IMR-90 (cell line): ENCODE measurements around the gene RNF4. TPM values are rescaled to one million over a fixed set of nuclear protein-coding genes. Genes with fewer than 3 reads are reported as not detected.

Experiments used
- ATAC-seq: fragments of 200-7000 bp; cut with Tn5 transposase; 2 replicates; pipeline ENCODE4 v1.9.1; 2020; ENCODE audit warnings: low read depth, mild to moderate bottlenecking, moderate library complexity
- BruUV-seq: library from RNA; stranded (reverse); fragments of 400-500 nt; replicated peaks from 2 replicates; lab custom pipeline; 2021; lab: Mats Ljungman, UMichigan
- CTCF ChIA-PET: fragments of 300-600 bp; formaldehyde crosslinking; extraction: SDS; loops from one replicate; lab custom pipeline; 2021; ENCODE audit warnings: antibody characterized with exemption; lab: Yijun Ruan, JAX
- POLR2A ChIA-PET: fragments of 300-600 bp; sonication (Branson Sonifier 250); formaldehyde crosslinking; loops from one replicate; lab custom pipeline; 2022; ENCODE audit warnings: antibody characterized with exemption; ENCODE audit not compliant: unreplicated experiment; lab: Charles Lee
- DNase-seq: peaks from one replicate; pipeline ENCODE4 v3.0.0; 2013
- H2AFZ ChIP-seq: replicated peaks from 2 replicates; pipeline ENCODE3; 2013; ENCODE audit warnings: low read length, mild to moderate bottlenecking; ENCODE audit not compliant: poor library complexity
- H2AK5ac ChIP-seq: 2 replicates; pipeline ENCODE4 v1.6.1; 2013; ENCODE audit warnings: low read depth, low read length, inconsistent platforms
- H2AK9ac ChIP-seq: replicated peaks from 2 replicates; pipeline ENCODE3; 2013; ENCODE audit warnings: mild to moderate bottlenecking, low read depth, low read length, moderate library complexity; ENCODE audit not compliant: poor library complexity
- H2BK120ac ChIP-seq: 2 replicates; pipeline ENCODE4 v1.6.1; 2013; ENCODE audit warnings: low read depth, low read length, inconsistent platforms
- H2BK15ac ChIP-seq: 3 replicates; pipeline ENCODE4 v1.6.1; 2013; ENCODE audit warnings: low read depth, low read length, inconsistent platforms
- H2BK20ac ChIP-seq: 2 replicates; pipeline ENCODE4 v1.6.1; 2013; ENCODE audit warnings: low read depth, mild to moderate bottlenecking, inconsistent platforms, low read length, moderate library complexity
- H2BK5ac ChIP-seq: 2 replicates; pipeline ENCODE4 v1.6.1; 2013; ENCODE audit warnings: mild to moderate bottlenecking, low read depth, low read length, inconsistent platforms; ENCODE audit not compliant: poor library complexity, severe bottlenecking
- H3K14ac ChIP-seq: replicated peaks from 2 replicates; pipeline ENCODE4 v1.6.1; 2013; ENCODE audit warnings: low read depth, low read length, inconsistent platforms
- H3K18ac ChIP-seq: 2 replicates; pipeline ENCODE4 v1.6.1; 2013; ENCODE audit warnings: low read depth, low read length, control low read depth
- H3K23ac ChIP-seq: 2 replicates; pipeline ENCODE4 v1.6.1; 2013; ENCODE audit warnings: low read depth, low read length, inconsistent platforms
- H3K27ac ChIP-seq: 2 replicates; pipeline ENCODE4 v1.5.1; 2013; ENCODE audit warnings: mild to moderate bottlenecking, control low read depth, low read length; ENCODE audit not compliant: insufficient read depth
- H3K27me3 ChIP-seq: 2 replicates; pipeline ENCODE4 v1.6.1; 2013; ENCODE audit warnings: low read length; ENCODE audit not compliant: control insufficient read depth, insufficient read depth
- H3K36me3 ChIP-seq: 2 replicates; pipeline ENCODE4 v1.6.1; 2013; ENCODE audit warnings: low read length, mixed read lengths; ENCODE audit not compliant: control insufficient read depth, insufficient read depth
- H3K4ac ChIP-seq: 2 replicates; pipeline ENCODE4 v1.6.1; 2013; ENCODE audit warnings: low read depth, low read length, inconsistent platforms
- H3K4me1 ChIP-seq: 2 replicates; pipeline ENCODE4 v1.6.1; 2013; ENCODE audit warnings: low read length, mixed read lengths; ENCODE audit not compliant: control insufficient read depth, insufficient read depth
- H3K4me2 ChIP-seq: 2 replicates; pipeline ENCODE4 v1.6.1; 2013; ENCODE audit warnings: low read depth, mild to moderate bottlenecking, control low read depth, low read length, moderate library complexity
- H3K4me3 ChIP-seq: 2 replicates; pipeline ENCODE4 v1.5.1; 2013; ENCODE audit warnings: low read depth, mild to moderate bottlenecking, control low read depth, low read length, moderate library complexity; ENCODE audit not compliant: insufficient read depth
- H3K56ac ChIP-seq: 2 replicates; pipeline ENCODE4 v1.6.1; 2013; ENCODE audit warnings: low read length, inconsistent platforms; ENCODE audit not compliant: insufficient read depth; ENCODE audit errors: extremely low read depth
- H3K79me1 ChIP-seq, 2 experiments: 2 replicates each; pipeline ENCODE4 v1.6.1; 2013; ENCODE audit warnings: low read length in 2 of 2, inconsistent platforms in 1 of 2, low read depth in 1 of 2
- H3K9ac ChIP-seq: 2 replicates; pipeline ENCODE4 v1.6.1; 2013; ENCODE audit warnings: low read depth, low read length, control low read depth
- H3K9me1 ChIP-seq: 2 replicates; pipeline ENCODE4 v1.6.1; 2013; ENCODE audit warnings: low read length, inconsistent platforms; ENCODE audit not compliant: insufficient read depth
- H3K9me3 ChIP-seq: 2 replicates; pipeline ENCODE4 v1.6.1; 2013; ENCODE audit warnings: low read length; ENCODE audit not compliant: control insufficient read depth, insufficient read depth
- H4K20me1 ChIP-seq: 2 replicates; pipeline ENCODE4 v1.6.1; 2013; ENCODE audit warnings: low read length, inconsistent platforms; ENCODE audit not compliant: insufficient read depth
- H4K5ac ChIP-seq: 2 replicates; pipeline ENCODE4 v1.6.1; 2013; ENCODE audit warnings: mild to moderate bottlenecking, low read depth, low read length, control low read depth
- H4K8ac ChIP-seq, 2 experiments: 2 replicates each; pipeline ENCODE4 v1.6.1; 2013; ENCODE audit warnings: low read depth in 2 of 2, low read length in 2 of 2, control low read depth in 1 of 2, inconsistent platforms in 1 of 2
- H4K91ac ChIP-seq: 2 replicates; pipeline ENCODE4 v1.6.1; 2013; ENCODE audit warnings: low read depth, low read length, inconsistent platforms; ENCODE audit not compliant: insufficient read depth
- NFE2L2 ChIP-seq: fragments of 150-350 bp; IDR thresholded peaks from 2 replicates; pipeline ENCODE4 v1.6.1; 2016; ENCODE audit warnings: low read depth, mild to moderate bottlenecking, low read length
- RAD21 ChIP-seq: IDR thresholded peaks from 2 replicates; pipeline ENCODE4 v1.6.1; 2012; ENCODE audit warnings: low read length, improper control_type of control experiment
- RCOR1 ChIP-seq: IDR thresholded peaks from 2 replicates; pipeline ENCODE4 v1.6.1; 2012; ENCODE audit warnings: mild to moderate bottlenecking, low read length, improper control_type of control experiment; ENCODE audit not compliant: insufficient replicate concordance
- SMC3 ChIP-seq: fragments of 150-350 bp; IDR thresholded peaks from 2 replicates; pipeline ENCODE4 v1.6.1; 2016; ENCODE audit warnings: low read depth, mild to moderate bottlenecking, antibody characterized with exemption, low read length, moderate library complexity
- WGBS, 2 experiments: methylation state at CpG; one replicate each; pipeline versions ENCODE4 v1.1.5 to v1.1.7; 2013; ENCODE audit warnings: missing lambda C conversion rate in 2 of 2; ENCODE audit not compliant: insufficient read length in 1 of 2; ENCODE audit errors: extremely low coverage in 2 of 2; 5-methylcytosine and 5-hydroxymethylcytosine counted together
- dilution Hi-C: fragments of 300-500 bp; cut with HindIII; formaldehyde crosslinking; loops from one replicate; pipeline ENCODE4 v1.14.3; 2018; ENCODE audit warnings: low sequenced_read_pairs; ENCODE audit not compliant: unreplicated experiment
- in situ Hi-C: fragments of 300-500 bp; cut with MboI; formaldehyde crosslinking; loops from 3 replicates; pipeline ENCODE4 v1.14.3; 2019; ENCODE audit warnings: low sequenced_read_pairs, inconsistent platforms, mixed read lengths
- intact Hi-C: fragments of 100-400 bp; cut with micrococcal nuclease; formaldehyde crosslinking; loops from 2 replicates; pipeline ENCODE4 v1.10.0; 2022
- polyA plus RNA-seq, 3 experiments: library from polyadenylated mRNA; depleted of rRNA; stranded (reverse); fragments of >200 nt; gene quantifications; 2 replicates each; pipeline ENCODE4 v1.2.3, GENCODE V29; 2012; ENCODE audit warnings: low replicate concordance in 1 of 3
- total RNA-seq: library from RNA; depleted of rRNA; stranded (reverse); fragments of >200 nt; gene quantifications from 2 replicates; pipeline ENCODE4 v1.2.3, GENCODE V29; 2012

The RNF4 gene
- total and polyA plus RNA-seq, 2 of the 4 experiments (the other 2 are of a cell fraction): 63.8 to 73.8 TPM

- Histone ChIP-seq H3K79me1 (no peaks in the 10 kb centered on the region), H3K9me1 (no peaks in the 10 kb centered on the region), H3K4me2 (no peak overlapping the region), H2AK5ac (no peak overlapping the region), H3K56ac (no peak overlapping the region), H3K9ac (no peak overlapping the region), H3K4me3 (no peak overlapping the region), H3K9me3 (peaks cover 2% of the 10 kb centered on the region; the same call in 1 of the 2 replicates), H3K27me3 (peaks cover 28% of the 10 kb centered on the region), H3K4me1 (no peaks in the 10 kb centered on the region), H3K18ac (no peak overlapping the region), H2BK20ac (no peak overlapping the region), H3K4ac (no peak overlapping the region), H4K91ac (no peak overlapping the region), H4K20me1 (peaks cover 5% of the 10 kb centered on the region), H3K23ac (no peak overlapping the region), H3K36me3 (no peaks in the 10 kb centered on the region), H2BK5ac (no peak overlapping the region), H2BK120ac (no peak overlapping the region), H3K27ac (no peak overlapping the region), H4K8ac (no peak overlapping the region), H4K5ac (no peak overlapping the region), H2AFZ (no peak overlapping the region), H3K14ac (no peak overlapping the region), H2BK15ac (no peak overlapping the region), H2AK9ac (no peak overlapping the region)
- ChIA-PET POLR2A (no interaction called here), CTCF (no interaction called here)
- intact Hi-C loops (no loop called here), dilution Hi-C loops (no loop called here), in situ Hi-C loops (no loop called here)
- no TSS peak for BruUV-seq
- ATAC-seq (no peak), DNase-seq (no peak)
- TF ChIP-seq RAD21 (no peak), RCOR1 (no peak), SMC3 (no peak), NFE2L2 (no peak)
- 85% methylated on average over 4 of the region's 13 CpGs; no CpG with 5 or more reads in 1 of the 2 experiments for WGBS, 2 experiments
Measured at GRCh38 chr4:2425386-2426068, 43.4 kb upstream of the RNF4 start.
